Measurements from ENCODE around the gene HGS. TPM values are rescaled to one million over a fixed set of nuclear protein-coding genes. Genes with fewer than 3 reads are reported as not detected.

Gene HGS
- total and polyA plus RNA-seq, 2 of the 8 experiments (the other 6 are each of a cell fraction or from before 2014, with no cell fraction given) = 80.8 to 99.7 TPM

DNA sequence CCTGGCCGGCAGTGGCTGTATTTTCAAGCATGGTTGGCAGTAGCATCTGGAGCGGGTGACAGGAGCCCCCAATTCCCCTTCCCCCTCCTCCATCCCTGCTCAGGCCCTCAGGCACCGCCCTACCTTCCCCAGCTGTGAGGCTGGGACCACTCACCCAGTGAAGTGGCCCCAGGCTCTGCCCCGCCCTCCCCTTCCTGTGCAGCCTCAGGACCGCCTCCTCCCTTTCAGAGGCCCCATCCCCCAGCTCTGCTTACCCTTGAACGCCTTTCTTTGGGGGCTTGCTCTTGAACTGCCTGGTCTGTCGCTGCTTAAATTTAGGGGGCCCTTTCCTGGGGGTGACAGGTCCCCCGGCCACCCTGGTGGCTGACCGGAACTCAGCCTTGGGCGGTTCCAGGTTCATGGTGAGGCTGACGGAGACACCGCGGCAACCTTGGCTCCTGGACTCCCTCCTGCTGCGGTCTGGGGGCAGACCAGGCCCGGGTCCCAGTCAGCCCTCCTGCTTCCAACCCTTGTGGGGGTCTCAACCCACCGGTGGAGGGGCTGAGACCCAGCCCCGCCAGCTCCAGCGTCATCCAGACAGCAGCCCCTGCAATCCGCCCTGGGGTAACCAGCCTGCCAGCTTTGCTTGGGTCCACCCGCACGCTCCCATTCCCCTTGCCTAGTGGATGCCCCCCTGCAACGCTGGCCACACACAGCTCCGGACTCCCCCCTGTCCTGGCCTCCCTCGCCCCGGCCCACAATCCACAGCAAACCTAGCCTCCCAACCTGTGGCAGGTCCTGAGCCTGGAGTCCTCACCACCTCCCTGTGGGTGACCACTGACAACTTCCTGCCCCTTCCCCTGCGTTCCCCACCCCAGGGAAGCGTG lies 30.7 kb upstream of the HGS start:
- peak in 1 of 2 experiments; percentile 77 for DNase-seq (ENCODE audit: low read depth in 1 of 2, low spot score in 2 of 2)
- TF ChIP-seq, protein P1, sequence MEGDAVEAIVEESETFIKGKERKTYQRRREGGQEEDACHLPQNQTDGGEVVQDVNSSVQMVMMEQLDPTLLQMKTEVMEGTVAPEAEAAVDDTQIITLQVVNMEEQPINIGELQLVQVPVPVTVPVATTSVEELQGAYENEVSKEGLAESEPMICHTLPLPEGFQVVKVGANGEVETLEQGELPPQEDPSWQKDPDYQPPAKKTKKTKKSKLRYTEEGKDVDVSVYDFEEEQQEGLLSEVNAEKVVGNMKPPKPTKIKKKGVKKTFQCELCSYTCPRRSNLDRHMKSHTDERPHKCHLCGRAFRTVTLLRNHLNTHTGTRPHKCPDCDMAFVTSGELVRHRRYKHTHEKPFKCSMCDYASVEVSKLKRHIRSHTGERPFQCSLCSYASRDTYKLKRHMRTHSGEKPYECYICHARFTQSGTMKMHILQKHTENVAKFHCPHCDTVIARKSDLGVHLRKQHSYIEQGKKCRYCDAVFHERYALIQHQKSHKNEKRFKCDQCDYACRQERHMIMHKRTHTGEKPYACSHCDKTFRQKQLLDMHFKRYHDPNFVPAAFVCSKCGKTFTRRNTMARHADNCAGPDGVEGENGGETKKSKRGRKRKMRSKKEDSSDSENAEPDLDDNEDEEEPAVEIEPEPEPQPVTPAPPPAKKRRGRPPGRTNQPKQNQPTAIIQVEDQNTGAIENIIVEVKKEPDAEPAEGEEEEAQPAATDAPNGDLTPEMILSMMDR (IDR thresholded peaks at IDR 0.05; ENCODE audit: control extremely low read depth in 1 of 3, insufficient read depth in 1 of 3, low read depth in 1 of 3, low read length in 3 of 3) = no peak; a peak in 1 of 4 replicates
- TF ChIP-seq JUND (IDR thresholded peaks at IDR 0.05; ENCODE audit: low read length) = no peak
- TF ChIP-seq FOSL1 (IDR thresholded peaks at IDR 0.05; ENCODE audit: insufficient read depth, low read depth, low read length) = no peak
- no peak for TF ChIP-seq BRCA1 (IDR thresholded peaks at IDR 0.05; ENCODE audit: low read depth, low read length)
- TF ChIP-seq EZH2 (IDR thresholded peaks at IDR 0.05; ENCODE audit: low read depth, low read length, severe bottlenecking) = no peak
- no peak for TF ChIP-seq CBX8 (IDR thresholded peaks at IDR 0.05; ENCODE audit: borderline replicate concordance, low read depth, low read length)
- no peak for TF ChIP-seq SIRT6 (IDR thresholded peaks at IDR 0.05; ENCODE audit: low read length)

More for the DNA sequence above, 30.7 kb upstream of the HGS start:
- 55% methylated on average over 21 of the region's 27 CpGs; no CpG with 5 or more reads in 1 of the 2 experiments for WGBS, 2 experiments (ENCODE audit: extremely low coverage in 1 of 2, insufficient coverage in 1 of 2, insufficient read length in 1 of 2, insufficient replicate concordance in 2 of 2, low coverage in 1 of 2, low lambda C conversion rate in 2 of 2, missing lambda C conversion rate in 1 of 2)
- no peak overlapping the region for H2BK20ac ChIP-seq (ENCODE audit: low read length)
- peak overlapping the region; percentile 86 for H4K8ac ChIP-seq (ENCODE audit: extremely low read depth, insufficient read depth, low read length)
- H3K4me1 ChIP-seq (replicated peaks in 1 of 4; ENCODE audit: control insufficient read depth in 3 of 4, insufficient read depth in 4 of 4, low read length in 3 of 4) = peaks cover 0 to 13% (median 7%) of the 10 kb centered on the region in 4 experiments; a peak in 6 of 7 replicates
- peak overlapping the region; percentile 68; the same call in 1 of the 2 replicates for H2BK12ac ChIP-seq (ENCODE audit: low read depth, low read length)
- no peaks in the 10 kb centered on the region for H3K79me2 ChIP-seq (ENCODE audit: control insufficient read depth in 1 of 2, insufficient read depth in 2 of 2, low read length in 2 of 2)
- no peak overlapping the region; the same call in 1 of the 2 replicates for H3K27ac ChIP-seq (ENCODE audit: low read depth, low read length)
- no peak overlapping the region for H2AK5ac ChIP-seq (ENCODE audit: low read depth, low read length)
- no peak overlapping the region for H3K14ac ChIP-seq (ENCODE audit: insufficient read length)
- H3K23me2 ChIP-seq (ENCODE audit: low read depth, low read length) = peaks cover 4% of the 10 kb centered on the region; the same call in 1 of the 2 replicates
- H2BK15ac ChIP-seq (ENCODE audit: low read length) = peak overlapping the region; percentile 72; the same call in 1 of the 2 replicates
- peak overlapping the region; percentile 78; the same call in 1 of the 2 replicates for H2BK5ac ChIP-seq (ENCODE audit: low read depth, low read length)
- H3K18ac ChIP-seq (ENCODE audit: extremely low read depth, low read length) = peak overlapping the region; percentile 93
- H2AFZ ChIP-seq (ENCODE audit: low read length) = no peak overlapping the region
- H3K36me3 ChIP-seq (ENCODE audit: control insufficient read depth in 2 of 4, insufficient read depth in 4 of 4, low read length in 3 of 4) = no peaks in the 10 kb centered on the region
- H3K9me3 ChIP-seq (ENCODE audit: insufficient read depth in 2 of 2, low read depth in 1 of 2, low read length in 1 of 2) = no peaks in the 10 kb centered on the region
- peak overlapping the region; percentile 47 to 58; a peak in 3 of 4 replicates for H3K4me2 ChIP-seq (ENCODE audit: insufficient read depth in 1 of 2, low read depth in 2 of 2, low read length in 2 of 2)
- peak overlapping the region in 1 of 4 experiments; percentile 42; a peak in 2 of 8 replicates for H3K4me3 ChIP-seq (ENCODE audit: extremely low read depth in 1 of 4, insufficient read depth in 2 of 4, low read depth in 3 of 4, low read length in 4 of 4)
- H4K91ac ChIP-seq (replicated peaks; ENCODE audit: insufficient read length, low read length) = peak overlapping the region; percentile 84
- H3K9ac ChIP-seq (replicated peaks in 1 of 4; ENCODE audit: extremely low read depth in 1 of 4, low read depth in 3 of 4, low read length in 3 of 4) = no peak overlapping the region; a peak in 1 of 7 replicates
- H3K4ac ChIP-seq (replicated peaks; ENCODE audit: insufficient read length, low read depth, low read length) = peak overlapping the region; percentile 78
- POLR2A ChIA-PET (ENCODE audit: partially characterized antibody) = interaction anchor here (0.8 to 3.7 kb wide), 10 partner anchors 10 to 60 kb away, joined by 3 to 17 read pairs (median 4); partner anchors contain the start of genes ARL16, CCDC137, HGS and NPLOC4
- no peak overlapping the region for H3K23ac ChIP-seq (ENCODE audit: insufficient read length)
- peaks cover 0 to 2% of the 10 kb centered on the region in 2 experiments for H4K20me1 ChIP-seq (replicated peaks in 1 of 2; ENCODE audit: control insufficient read depth in 1 of 2, insufficient read depth in 2 of 2, low read length in 2 of 2)
- peak overlapping the region; percentile 83 for H2BK120ac ChIP-seq (replicated peaks; ENCODE audit: low read depth, low read length)
- CTCF ChIA-PET (ENCODE audit: partially characterized antibody) = interaction anchor here (0.8 to 1.3 kb wide), 2 partner anchors 31 to 45 kb away, joined by 3 read pairs; partner anchors contain the start of genes ARL16 and HGS
- H3K56ac ChIP-seq (replicated peaks; ENCODE audit: insufficient read length, low read depth, low read length) = peak overlapping the region; percentile 59
- FAIRE-seq = no peak
- H3K27me3 ChIP-seq (replicated peaks in 1 of 4; ENCODE audit: control insufficient read depth in 3 of 4, extremely low read depth in 1 of 4, insufficient read depth in 3 of 4, low read length in 3 of 4) = peaks cover 0 to 4% (median 2%) of the 10 kb centered on the region in 4 experiments; a peak in 2 of 7 replicates
- H3K79me1 ChIP-seq (ENCODE audit: low read depth, low read length) = peaks cover 3% of the 10 kb centered on the region; the same call in 1 of the 2 replicates
- H4K5ac ChIP-seq (ENCODE audit: insufficient read length, low read depth, low read length) = peak overlapping the region; percentile 91

Data from H1 (cell line).